ENCODE results near the gene LRRC1. TPM values are rescaled to one million over a fixed set of nuclear protein-coding genes. Genes with fewer than 3 reads are reported as not detected.

Gene LRRC1
- total and polyA plus RNA-seq, 2 of the 13 experiments (the other 11 are each of a cell fraction or from before 2014, with no cell fraction given) = 15.6 to 27.7 TPM

DNA sequence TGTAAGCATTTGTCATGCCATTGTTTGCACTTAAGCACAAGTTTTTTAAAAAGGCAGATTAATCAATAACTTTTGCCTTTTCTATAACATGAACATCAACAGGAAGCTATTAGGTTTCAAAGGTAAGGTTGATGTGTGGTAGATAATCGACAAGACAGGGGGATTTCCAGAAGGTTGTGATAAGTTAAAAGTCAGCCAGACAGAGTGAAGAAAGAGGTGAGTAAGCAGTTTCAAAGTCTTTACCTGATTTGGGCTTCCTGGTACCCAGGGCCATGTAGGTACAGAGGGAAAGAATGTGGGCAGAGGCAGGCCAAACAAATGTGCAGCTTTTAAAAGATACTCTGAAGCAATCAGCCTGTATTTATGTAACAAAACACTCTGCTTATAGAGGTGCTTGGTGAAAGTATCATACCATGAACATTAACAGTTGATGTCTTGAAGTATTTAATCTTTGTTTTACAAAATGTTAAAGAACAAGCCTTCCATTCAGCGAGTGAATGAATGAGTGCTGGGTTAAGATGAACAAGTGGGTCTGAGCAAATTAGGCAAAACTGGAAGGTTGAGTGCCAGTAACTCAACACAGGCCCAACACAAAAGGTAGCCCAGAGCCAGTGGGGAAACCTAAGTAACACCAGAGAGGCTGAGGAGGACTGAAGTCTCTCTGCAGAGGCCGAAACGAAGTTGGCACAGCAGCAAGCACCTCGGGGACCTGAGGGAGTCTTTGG is 60.2 kb downstream of the LRRC1 start (continued):
- no peak for TF ChIP-seq ZNF691 (CRISPR knock-in tag; IDR thresholded peaks at IDR 0.05; ENCODE audit: borderline replicate concordance, low read depth)
- TF ChIP-seq DMTF1 (CRISPR knock-in tag; IDR thresholded peaks at IDR 0.05) = no peak
- TF ChIP-seq ZBTB42 (CRISPR knock-in tag; IDR thresholded peaks at IDR 0.05) = no peak
- TF ChIP-seq ZNF589 (CRISPR knock-in tag; conservative IDR thresholded peaks at IDR 0.05) = no peak
- no peak for TF ChIP-seq ZNF766 (CRISPR knock-in tag; IDR thresholded peaks at IDR 0.05; ENCODE audit: borderline replicate concordance)
- no peak for TF ChIP-seq ZBTB1 (CRISPR knock-in tag; IDR thresholded peaks at IDR 0.05; ENCODE audit: borderline replicate concordance)
- no peak for TF ChIP-seq CENPT (CRISPR knock-in tag; IDR thresholded peaks at IDR 0.05; ENCODE audit: low read depth)
- peak; percentile 88 for TF ChIP-seq FOSL2 (CRISPR knock-in tag; IDR thresholded peaks at IDR 0.05)
- peak; percentile 63 for TF ChIP-seq TCF7L2 (IDR thresholded peaks at IDR 0.05; ENCODE audit: low read depth, low read length)
- no peak for TF ChIP-seq ZNF782 (CRISPR knock-in tag; IDR thresholded peaks at IDR 0.05; ENCODE audit: borderline replicate concordance)
- 0 out of 2 replicates have a peak, but pooled peaks have one; percentile 78 for TF ChIP-seq REPIN1 (CRISPR knock-in tag; IDR thresholded peaks at IDR 0.05; ENCODE audit: borderline replicate concordance, low read depth)
- TF ChIP-seq KLF6 (CRISPR knock-in tag; IDR thresholded peaks at IDR 0.05) = no peak
- no peak for TF ChIP-seq ATM (IDR thresholded peaks at IDR 0.05; ENCODE audit: borderline replicate concordance)
- TF ChIP-seq ZNF12 (CRISPR knock-in tag; IDR thresholded peaks at IDR 0.05) = no peak; the same call in 1 of the 2 replicates
- no peak for TF ChIP-seq RFXANK (CRISPR knock-in tag; IDR thresholded peaks at IDR 0.05)
- peak; percentile 29; the same call in 1 of the 2 replicates for TF ChIP-seq ZNF709 (CRISPR knock-in tag; IDR thresholded peaks at IDR 0.05)
- no peak for TF ChIP-seq U2AF2 (IDR thresholded peaks at IDR 0.05; ENCODE audit: low read depth, low read length)
- TF ChIP-seq GPN1 (CRISPR knock-in tag; IDR thresholded peaks at IDR 0.05; ENCODE audit: borderline replicate concordance) = no peak
- peak; percentile 71; the same call in 1 of the 2 replicates for TF ChIP-seq ZNF747 (CRISPR knock-in tag; IDR thresholded peaks at IDR 0.05; ENCODE audit: borderline replicate concordance)
- 0 out of 2 replicates have a peak, but pooled peaks have one; percentile 45 for TF ChIP-seq ZNF468 (CRISPR knock-in tag; IDR thresholded peaks at IDR 0.05)
- no peak for TF ChIP-seq ADNP (CRISPR knock-in tag; IDR thresholded peaks at IDR 0.05)
- TF ChIP-seq, protein P1, sequence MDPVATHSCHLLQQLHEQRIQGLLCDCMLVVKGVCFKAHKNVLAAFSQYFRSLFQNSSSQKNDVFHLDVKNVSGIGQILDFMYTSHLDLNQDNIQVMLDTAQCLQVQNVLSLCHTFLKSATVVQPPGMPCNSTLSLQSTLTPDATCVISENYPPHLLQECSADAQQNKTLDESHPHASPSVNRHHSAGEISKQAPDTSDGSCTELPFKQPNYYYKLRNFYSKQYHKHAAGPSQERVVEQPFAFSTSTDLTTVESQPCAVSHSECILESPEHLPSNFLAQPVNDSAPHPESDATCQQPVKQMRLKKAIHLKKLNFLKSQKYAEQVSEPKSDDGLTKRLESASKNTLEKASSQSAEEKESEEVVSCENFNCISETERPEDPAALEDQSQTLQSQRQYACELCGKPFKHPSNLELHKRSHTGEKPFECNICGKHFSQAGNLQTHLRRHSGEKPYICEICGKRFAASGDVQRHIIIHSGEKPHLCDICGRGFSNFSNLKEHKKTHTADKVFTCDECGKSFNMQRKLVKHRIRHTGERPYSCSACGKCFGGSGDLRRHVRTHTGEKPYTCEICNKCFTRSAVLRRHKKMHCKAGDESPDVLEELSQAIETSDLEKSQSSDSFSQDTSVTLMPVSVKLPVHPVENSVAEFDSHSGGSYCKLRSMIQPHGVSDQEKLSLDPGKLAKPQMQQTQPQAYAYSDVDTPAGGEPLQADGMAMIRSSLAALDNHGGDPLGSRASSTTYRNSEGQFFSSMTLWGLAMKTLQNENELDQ (CRISPR knock-in tag; IDR thresholded peaks at IDR 0.05; ENCODE audit: borderline replicate concordance) = no peak
- TF ChIP-seq, protein P2, sequence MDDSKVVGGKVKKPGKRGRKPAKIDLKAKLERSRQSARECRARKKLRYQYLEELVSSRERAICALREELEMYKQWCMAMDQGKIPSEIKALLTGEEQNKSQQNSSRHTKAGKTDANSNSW (CRISPR knock-in tag; IDR thresholded peaks at IDR 0.05; ENCODE audit: borderline replicate concordance) = no peak
- no peak for TF ChIP-seq SUZ12 (IDR thresholded peaks at IDR 0.05; ENCODE audit: low read depth, low read length)
- TF ChIP-seq MED13 (CRISPR knock-in tag; IDR thresholded peaks at IDR 0.05) = no peak
- no peak for TF ChIP-seq ZNF556 (CRISPR knock-in tag; IDR thresholded peaks at IDR 0.05; ENCODE audit: borderline replicate concordance)
- TF ChIP-seq DNMT3B (CRISPR knock-in tag; conservative IDR thresholded peaks at IDR 0.05) = no peak

Measured in HepG2 (cell line).